T-helper 2 cell treated with Interferon-gamma antibody and Interleukin-4, amounts not matched to agents 100 ng/mL and 5 ng/mL, for 36 hours (primary cell): ENCODE results near the gene MAN1A1. TPM values are rescaled to one million over a fixed set of nuclear protein-coding genes. Genes with fewer than 3 reads are reported as not detected.

Experiments
- intact Hi-C: fragments of 100-400 bp; cut with micrococcal nuclease; formaldehyde crosslinking; loops from one replicate; pipeline ENCODE4 v1.15.1; 2023
- total RNA-seq: library from RNA; stranded (reverse); gene quantifications from 2 replicates; pipeline ENCODE4 v1.2.3, GENCODE V29; 2022

The MAN1A1 gene
- total RNA-seq, 1 donor from 2014 or later = 24.2 TPM

DNA sequence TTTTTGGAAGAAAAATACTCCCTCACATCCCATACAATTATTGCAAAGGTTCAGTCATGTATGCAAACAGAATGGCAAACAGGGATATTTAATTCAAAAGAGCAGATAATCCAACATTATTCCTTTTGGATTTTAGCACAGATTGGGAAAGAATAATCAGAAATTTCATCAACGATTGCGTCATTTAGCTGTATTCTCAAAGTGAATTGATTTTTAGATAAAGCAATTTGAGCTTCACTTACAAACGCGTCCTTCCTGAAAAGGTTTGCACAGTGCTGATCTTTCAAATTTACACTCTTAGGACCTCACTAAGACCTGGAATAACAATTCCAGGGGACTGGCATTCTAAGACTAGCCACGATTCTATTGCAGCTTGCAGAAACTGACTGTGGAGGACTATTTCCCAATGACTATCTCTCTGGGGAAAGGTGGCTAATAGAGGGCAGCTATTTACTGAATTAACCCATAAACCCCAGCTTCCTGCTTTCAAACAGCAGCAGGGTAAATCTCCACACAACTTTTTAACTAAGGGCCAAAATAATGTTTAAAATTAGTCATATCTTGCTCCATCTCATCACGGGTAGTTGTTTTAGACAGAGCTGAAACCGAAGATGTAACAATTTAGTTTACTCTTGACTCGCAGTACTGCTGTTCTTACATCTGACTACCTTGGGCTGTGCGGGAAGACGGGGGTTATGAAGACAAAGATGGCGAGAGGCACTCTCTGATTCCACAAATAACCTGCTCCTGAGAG, 139.9 kb downstream of the MAN1A1 start:
- intact Hi-C loops = no loop called here

DNA sequence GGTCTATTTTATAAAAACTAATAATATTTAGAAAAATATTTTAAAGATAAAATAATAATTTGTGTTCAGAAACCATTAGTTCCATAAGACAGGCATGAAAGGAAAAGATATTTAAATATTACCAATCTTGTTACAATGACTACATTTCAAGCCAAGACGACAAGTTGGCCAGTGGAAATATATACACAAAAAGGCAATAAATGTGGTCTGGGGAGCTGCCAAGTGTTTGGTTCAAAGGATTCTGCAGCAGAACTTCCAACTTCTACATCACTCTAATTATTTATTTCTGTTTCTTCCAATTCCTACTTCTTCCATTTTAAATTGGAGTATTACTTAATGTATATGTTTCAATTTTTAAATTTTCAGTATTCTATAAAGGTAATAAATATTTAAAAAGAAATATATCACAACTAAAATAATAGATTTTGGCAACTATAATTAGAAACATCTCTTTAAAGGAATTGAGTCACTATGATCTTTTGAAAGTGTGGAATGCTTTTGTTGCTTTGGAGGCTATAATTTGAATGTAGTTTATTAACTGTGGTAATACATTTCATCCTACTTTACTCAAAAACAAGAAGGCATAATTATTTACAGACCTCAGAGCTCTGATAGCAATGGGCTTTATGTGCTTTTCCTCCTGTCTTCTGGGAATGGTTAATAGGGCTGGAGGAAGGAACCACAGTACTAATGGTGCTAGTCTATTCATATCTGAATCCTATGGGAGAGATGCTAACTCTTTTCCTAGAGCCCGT, 141.4 kb downstream of the MAN1A1 start:
- intact Hi-C loops = no loop called here

DNA sequence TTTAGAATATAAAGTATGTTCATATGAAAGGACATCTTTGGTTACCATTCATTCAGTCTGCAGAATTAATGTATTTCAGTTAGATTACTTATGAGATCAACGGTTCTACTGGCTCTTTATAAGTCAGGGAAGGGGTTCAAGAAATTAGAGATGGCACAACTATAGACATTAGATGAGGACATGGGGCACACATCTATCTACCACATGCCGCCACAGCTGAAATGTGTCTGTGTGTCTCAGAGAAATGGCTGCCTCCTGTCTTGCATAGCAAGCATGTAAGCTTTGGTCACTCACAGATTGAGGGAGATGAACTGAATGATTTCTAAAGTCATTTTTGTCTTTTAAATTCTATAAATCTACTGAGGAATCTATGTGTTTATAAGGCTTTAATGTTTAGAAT, 142.2 kb downstream of the MAN1A1 start:
- intact Hi-C loops = no loop called here

DNA sequence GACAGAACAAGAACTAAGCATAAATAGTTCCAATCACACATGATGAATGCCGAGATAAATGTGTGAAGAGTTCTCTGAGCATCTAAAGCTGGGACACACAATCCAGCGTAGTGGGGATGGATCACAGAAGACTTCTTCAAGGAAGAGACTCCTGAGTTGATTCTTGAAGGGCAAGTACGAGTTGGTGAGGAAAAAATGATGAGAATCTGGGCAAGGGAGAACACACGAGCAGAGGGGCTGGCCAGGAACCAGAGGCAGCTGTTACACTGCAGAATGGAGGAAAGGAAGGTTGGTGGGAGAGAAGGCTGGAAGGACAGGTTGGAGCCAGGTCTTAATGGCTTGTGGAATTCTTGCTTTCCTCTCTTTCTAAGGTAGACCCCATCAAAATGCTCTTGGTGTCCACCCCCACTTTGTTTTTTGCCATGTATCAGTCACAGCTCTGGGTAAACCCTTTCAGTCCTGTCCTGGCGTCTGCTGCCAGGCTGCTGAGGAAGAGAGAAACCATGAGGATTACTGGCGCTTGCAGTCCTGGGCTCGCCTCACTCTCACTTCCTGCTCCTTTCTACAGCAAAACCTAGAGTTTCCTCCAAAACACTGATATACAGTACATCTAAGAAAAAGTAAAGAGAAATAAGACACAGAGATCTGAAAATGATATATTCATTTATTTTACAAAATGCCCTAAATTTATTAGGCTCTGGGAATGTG, 143.5 kb downstream of the MAN1A1 start:
- intact Hi-C loops = no loop called here

DNA sequence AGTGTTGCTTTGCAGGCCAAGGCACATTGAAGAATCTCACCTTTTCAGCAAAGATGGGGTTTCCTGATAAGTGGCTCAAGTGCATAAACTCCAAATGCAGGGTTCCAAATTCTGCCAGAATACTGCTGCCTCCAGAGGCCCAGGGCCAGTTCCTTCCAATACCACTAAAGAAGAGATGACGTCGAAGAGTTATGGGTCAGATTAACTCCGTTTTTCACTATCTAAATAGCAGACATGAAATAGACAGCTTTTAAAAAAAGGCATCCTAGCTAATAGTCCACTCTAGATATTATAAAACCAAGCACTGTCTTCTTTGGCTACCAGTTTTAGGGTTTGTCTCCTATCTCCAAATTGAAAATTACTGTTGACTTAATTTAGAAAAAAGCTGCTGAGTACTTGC, 144.8 kb downstream of the MAN1A1 start:
- intact Hi-C loops = no loop called here

DNA sequence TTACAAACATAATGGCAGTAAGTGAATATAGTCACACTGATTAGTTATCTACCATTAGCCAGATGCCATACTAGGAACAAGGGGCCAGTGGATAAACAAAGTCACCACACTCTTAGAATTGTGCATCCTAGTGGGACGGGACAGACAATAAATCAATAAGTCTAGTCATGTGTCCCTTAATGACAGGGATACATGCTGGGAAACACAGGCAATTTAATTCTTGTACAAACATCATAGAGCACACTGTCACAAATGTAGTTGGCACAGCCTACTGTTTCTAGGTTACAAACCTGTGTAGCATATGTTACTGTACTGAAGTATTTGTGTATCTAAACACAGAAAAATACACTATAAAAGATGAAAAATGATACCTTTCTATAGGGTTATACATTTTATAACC, 148.1 kb downstream of the MAN1A1 start:
- intact Hi-C loops = no loop called here

DNA sequence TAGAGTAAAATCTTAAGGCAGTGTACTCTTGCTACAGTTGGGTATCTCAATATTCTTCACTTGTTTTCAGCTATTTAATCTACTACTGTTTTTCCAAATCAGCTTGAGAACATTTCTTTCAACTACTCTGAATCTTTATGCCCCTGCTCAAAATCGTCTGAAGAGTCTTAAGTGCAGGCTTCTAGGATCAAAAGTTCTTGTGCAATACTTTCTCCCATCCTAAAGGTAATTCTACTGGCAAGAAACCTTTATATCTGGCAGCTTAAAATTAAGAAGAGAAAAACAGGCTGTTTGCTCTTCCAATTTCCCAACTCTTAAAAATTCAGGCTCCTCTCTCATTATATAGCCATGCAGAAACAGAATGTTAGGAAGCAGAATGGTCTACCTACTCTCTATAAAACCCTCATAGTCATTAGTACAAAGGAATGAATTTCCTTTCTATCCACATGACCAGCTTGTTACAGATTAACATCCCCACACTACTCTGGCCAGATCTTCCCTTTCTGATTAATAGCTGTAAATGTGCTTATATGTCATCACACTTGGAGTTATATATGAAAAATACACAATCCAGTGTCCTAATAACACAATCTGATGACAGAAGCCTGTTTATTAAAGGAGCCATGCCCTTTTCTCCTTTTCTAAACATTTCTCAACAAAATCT, 148.9 kb downstream of the MAN1A1 start:
- intact Hi-C loops = no loop called here

DNA sequence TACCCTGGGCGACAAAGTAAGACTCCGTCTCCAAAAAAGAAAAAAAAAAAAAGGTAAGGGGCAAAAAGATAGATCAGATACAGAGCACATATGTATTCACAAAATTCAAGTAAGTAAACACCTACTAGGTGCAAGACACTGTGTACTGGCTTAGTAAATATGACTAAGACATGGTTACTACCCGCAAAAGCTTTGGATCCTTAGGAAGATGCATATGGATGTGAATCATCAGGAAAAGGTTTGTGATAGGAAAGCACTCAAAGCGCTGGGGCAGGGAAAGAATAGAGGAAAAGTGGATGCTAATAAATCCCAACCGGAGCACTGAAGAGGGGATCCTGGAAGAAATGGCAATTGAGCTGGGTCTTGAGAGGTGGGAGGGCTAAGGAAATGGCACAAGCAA, 152.3 kb downstream of the MAN1A1 start:
- intact Hi-C loops = no loop called here

DNA sequence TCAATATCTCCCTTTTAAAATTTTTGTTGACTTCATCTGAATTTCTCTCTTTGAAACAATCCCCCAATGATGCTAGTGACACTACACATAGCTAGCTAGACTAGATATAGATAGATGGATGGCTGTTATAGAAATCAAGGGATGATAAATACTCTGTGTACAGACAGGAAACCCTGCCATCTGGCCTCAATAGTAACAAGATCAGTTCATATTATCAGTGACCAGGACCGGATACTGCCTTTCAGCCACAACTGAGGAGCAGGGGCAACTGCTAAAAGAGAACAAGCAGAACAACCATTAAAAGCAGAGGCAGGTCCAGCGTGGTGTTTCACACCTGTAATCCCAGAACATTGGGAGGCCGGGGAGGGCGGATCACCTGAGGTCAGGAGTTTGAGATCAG, 152.8 kb downstream of the MAN1A1 start:
- intact Hi-C loops = no loop called here

DNA sequence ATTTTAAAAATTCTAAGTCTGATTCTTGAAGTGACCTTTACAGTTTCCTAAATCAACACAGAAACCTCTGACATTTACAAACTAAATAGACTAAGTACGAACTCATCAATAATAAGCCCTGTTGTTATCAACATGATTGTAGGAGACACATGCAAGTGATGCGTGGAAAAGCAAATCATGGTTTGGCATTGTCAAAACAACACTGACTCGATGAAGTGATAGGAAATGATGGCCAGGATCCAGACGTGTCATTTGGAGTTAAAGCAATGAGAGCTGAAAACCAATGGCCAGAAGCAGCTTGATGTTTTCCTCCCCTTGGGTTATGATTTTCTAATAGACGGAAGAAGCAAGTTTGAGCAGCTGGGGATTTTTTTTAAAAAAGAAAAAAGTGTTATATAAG, 153.7 kb downstream of the MAN1A1 start:
- intact Hi-C loops = no loop called here

DNA sequence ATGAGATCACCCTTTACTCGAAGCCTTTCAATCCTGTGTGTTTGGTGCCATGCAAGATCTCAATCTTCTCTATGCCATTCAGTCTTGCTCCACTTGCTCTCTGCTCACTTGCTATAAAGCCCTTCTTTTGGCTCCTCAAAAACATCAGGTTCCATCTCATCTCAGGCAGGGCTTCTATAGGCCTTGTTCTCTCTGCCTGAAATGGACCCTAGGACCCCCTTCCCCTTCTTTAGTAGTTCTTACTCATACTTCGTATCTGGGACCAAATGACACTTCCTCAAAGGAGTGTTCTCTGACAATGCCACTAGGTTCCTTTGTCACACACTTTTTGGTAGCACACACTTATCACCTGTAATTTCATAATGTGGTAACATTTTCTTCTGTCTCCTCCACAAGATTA, 154.4 kb downstream of the MAN1A1 start:
- intact Hi-C loops = no loop called here

DNA sequence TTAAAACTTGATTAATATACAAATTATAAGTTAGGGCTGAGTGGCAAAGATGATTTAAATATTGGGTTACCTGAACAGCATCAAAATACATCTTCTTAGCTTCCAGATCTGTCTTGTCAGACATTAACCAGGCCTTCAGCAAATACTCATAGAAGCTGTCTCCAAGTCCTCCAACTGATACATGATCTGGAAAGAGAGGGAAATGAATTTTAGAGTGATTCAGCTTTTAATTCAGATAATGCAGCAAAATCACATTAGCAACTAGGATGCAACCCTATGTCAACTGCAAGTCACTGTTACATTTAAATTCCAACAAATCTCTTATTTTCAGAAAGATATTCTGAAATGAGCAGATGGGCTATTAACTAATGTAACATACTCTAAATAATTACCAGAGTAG, 155.9 kb downstream of the MAN1A1 start:
- intact Hi-C loops = no loop called here

DNA sequence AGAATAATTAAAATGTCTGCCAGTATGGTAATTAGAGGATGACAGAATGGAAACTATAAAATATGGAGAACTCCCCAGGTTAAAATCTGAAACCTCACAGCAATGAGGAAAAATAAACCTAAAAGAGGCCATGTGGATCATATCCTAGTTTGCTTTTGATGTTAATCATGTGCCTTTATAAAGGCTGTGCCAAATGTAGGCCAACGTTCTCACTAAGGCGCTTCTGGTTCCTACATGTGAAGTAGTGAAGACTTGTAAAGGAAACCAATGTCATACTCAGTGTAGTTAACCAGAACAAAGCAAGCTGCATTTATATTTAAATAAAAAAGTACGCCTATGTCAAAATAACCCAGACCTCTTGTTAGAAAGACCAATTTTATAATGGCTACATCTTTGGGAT, 157.4 kb downstream of the MAN1A1 start:
- intact Hi-C loops = no loop called here

DNA sequence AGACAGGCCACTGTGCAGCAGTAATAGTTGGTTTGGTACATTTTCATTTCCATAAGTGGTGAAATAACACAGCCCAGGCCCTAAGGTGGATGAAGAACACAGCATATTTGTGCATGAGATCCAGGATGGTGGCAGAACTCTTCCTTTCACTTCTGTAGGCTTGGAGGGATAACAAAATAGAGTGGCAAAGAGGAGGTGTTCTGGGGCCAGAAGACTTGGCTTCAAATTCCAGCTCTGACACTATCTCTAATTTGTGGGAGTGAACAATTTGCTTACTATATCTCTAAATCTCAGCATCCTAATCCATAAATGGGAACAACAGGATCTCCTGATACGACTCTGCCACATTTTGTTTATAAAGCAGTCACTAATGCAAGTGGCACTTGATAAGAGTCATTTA, 159.4 kb downstream of the MAN1A1 start:
- intact Hi-C loops = no loop called here

DNA sequence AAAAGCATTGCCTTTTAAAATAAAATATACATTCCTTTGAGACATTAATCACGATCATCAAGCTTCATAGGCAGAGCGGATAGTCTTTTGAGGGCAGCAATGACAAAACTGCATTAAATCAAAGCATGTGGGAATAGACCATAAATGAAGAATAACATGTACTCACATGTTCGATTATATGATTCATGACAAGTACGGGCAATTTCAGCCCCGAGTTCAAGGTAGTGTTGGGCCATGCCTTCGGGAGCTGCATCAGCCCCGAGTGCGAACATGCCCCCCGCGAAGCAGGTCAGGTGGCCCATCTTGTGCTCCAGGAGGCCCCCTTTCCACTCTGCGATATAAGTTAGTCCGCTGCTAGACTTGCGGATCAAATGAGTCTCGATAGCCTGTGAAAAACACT, 160.1 kb downstream of the MAN1A1 start:
- intact Hi-C loops = no loop called here

DNA sequence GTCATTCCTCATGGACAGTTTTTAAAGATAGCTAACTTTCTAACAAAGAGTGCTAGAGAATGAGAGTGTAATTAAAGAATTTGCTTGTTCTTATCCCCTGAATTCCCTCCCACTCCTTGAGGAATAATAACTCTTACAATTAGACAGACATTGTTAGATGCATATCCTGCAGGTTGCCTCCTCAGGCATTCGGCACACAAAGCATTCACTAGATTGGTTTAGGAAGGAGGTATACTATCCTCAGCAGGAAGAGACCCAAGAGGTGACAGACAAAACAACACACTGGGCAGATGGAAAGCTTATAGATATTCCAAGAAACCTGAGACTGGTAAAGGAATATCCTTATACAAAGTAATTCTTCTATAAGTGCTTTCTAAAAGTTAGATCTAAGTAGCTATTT, 162.0 kb downstream of the MAN1A1 start:
- intact Hi-C loops = no loop called here

DNA sequence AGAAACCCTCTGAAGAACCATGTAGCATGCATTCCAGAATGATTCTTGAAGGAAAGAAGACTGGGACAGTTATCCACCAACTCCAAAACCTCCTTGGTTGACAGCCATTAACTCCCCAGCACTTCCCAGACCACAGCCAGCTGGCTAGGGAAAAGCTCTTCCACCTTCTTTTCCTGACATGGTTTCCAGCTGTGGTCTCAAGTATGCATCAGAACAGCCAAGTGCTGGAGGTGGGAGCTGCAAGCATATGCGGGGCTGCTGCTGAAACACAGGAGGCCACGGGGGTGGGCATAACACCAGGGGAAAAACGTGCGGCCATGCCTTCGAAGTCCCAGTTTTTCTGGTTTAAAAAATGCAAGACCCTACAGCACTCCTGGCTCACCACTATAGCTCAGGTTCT, 163.1 kb downstream of the MAN1A1 start:
- intact Hi-C loops = no loop called here

DNA sequence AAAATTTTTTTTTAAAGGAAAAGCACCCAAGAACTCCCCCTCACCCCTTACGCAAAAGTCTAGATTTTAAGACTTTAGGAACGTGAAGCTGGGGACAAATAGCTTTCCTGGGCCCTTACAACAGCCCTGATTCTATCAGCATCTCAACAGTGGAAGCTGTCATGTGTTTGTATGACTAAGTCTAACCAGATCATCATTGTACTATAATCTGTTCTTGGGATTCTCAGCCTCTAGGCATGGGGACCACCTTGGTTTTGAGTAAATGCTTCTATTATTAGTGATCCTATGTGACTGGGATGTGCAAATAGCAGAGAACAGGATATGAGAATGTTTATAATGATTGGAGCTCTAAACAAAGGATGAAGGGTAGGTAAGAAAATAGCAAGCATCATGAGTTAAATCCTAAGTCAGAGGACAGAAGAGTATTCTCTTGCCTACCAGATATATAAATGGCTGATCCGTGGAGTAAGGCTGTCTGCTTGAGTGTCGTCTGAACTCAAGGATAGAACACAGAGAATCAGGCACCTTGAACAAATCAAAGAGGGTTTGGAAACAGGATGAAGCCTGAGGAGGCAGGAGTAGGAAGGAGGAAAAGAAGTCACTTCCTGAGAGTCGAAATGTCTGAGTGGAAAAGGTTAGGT, 165.4 kb downstream of the MAN1A1 start:
- intact Hi-C loops = no loop called here

DNA sequence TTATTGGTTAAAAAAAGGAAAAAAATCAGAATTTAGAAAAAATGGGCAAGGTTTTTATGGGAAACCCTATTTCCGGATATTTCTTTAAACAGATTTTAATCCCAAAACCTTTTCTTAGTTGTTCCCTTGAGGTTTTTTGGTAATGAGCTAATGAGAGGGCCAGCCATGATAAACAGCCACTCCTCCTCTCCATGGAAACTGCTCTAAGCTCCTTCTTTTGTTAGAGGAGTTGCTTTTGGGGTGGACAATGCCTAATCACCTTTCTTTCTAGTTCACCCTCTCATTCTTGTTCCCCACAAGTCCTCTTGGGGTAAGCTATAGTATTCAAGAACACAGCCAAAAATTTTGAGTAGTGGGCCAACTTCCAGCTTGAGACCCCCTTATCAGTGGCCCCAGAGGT, 166.1 kb downstream of the MAN1A1 start:
- intact Hi-C loops = no loop called here

DNA sequence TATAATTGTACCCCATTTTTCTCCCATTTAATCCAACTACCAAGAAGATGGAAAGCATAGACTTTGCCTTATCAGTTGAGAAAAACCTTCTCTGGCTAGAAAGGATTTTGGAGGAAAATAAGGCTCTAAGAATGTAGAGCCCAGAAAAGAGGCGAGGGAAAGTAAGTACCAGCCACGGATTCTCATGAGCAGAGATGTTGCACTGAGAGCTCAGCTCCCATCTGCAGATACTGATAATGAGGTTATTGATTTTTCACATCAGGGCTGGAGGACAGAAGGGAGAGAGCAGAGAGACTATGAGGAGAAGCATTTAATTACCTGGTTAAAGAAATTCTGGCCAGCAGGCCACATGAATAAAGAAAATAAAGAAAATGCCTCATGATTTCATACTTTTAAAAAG, 166.7 kb downstream of the MAN1A1 start:
- intact Hi-C loops = no loop called here

DNA sequence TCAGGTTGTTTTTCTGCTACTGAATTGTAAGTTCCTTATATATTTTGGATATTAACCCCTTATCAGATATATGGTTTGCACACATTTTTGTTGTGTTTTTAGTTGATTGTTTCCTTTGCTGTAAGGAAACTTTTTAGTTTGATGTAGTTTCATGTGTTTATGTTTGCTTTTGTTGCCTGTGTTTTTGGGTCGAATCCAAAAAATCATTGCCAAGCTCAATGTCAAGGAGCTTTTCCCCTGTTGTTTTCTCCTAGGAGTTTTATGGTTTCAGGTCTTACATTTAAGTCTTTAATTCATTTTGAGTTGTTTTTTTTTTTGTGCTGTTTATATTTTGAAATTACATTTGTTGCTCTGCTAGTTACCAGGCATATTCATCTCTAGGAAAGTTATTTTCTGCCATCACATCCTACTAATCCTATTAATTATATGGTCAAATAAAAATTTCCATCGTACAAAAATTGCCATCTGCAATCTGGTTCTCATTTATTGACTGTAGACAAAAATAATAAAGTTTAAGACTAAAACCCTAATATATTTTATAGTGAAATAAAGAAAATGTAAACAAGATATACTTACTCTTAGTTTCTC, 167.3 kb downstream of the MAN1A1 start:
- intact Hi-C loops = no loop called here
